ENCODE data around the gene DHCR7. TPM values are rescaled to one million over a fixed set of nuclear protein-coding genes. Genes with fewer than 3 reads are reported as not detected.

DHCR7 gene
- total and polyA plus RNA-seq, 12 donors, result 31.8 to 904 (median 85.3) TPM

DNA sequence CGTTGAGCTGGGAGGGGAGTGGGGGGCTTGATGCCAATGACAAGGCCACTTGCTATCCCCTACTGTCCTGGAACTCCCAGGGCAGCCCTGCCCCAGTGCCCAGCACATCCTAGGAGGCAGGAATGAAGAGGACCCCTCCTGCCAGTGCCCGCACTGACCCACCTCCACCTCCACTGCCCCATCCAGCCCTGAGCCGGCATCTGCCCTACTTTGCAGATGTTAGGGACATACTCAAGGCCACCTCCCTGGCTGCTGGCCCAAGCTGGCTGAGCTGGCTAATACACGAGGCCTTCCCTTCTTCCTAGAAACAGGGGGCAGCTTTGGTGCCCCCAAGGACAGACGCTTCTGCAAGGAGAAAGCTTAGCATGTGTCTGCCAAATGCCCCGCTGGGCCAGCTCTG lies 10.8 kb downstream of the DHCR7 start:
- TF ChIP-seq POLR2A (IDR thresholded peaks at IDR 0.05), result no peak
- TF ChIP-seq, protein P1, sequence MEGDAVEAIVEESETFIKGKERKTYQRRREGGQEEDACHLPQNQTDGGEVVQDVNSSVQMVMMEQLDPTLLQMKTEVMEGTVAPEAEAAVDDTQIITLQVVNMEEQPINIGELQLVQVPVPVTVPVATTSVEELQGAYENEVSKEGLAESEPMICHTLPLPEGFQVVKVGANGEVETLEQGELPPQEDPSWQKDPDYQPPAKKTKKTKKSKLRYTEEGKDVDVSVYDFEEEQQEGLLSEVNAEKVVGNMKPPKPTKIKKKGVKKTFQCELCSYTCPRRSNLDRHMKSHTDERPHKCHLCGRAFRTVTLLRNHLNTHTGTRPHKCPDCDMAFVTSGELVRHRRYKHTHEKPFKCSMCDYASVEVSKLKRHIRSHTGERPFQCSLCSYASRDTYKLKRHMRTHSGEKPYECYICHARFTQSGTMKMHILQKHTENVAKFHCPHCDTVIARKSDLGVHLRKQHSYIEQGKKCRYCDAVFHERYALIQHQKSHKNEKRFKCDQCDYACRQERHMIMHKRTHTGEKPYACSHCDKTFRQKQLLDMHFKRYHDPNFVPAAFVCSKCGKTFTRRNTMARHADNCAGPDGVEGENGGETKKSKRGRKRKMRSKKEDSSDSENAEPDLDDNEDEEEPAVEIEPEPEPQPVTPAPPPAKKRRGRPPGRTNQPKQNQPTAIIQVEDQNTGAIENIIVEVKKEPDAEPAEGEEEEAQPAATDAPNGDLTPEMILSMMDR (IDR thresholded peaks at IDR 0.05), result no peak
- WGBS, 4 donors, result 38 to 77% (median 51%) methylated on average over 2 to 6 of the region's 6 CpGs
- Histone ChIP-seq H3K4me1 (replicated peaks in 1 of 2) (peaks cover 15 to 21% of the 10 kb centered on the region in 2 donors), H3K9me3 (replicated peaks in 1 of 3) (no peaks in the 10 kb centered on the region), H3K4me3 (no peak overlapping the region), H3K27ac (peak overlapping the region in 2 of 5 donors; percentile 18 to 63), H3K36me3 (replicated peaks in 1 of 2) (peaks cover 0 to 39% of the 10 kb centered on the region in 2 donors), H3K27me3 (no peaks in the 10 kb centered on the region)
- DNase-seq, result peak; percentile 54 to 79 (median 72)
- intact Hi-C loops (cut with DNase I), result no loop called here

DNA sequence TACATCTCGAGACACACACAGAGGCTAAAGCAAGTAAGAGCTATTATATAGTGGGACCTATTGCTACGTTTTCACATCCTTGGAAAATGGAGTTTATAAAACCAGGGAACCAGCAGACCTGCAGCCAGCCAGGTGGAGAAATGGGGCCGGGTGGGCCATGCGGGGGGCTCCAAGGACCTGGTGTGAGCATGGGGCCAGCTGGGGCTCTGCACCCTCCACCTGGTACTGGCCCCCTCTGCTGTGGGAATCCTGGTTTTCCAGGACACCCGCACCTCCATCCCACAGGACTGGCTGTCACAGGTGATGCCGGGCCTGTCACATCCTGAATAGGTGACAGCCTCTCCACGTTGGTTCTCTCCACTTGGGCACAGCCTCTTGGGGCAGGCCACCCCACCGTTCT lies 11.3 kb downstream of the DHCR7 start:
- no peak for TF ChIP-seq POLR2A (IDR thresholded peaks at IDR 0.05)
- TF ChIP-seq, protein P1 (IDR thresholded peaks at IDR 0.05), result no peak
- intact Hi-C loops (cut with DNase I), result no loop called here
- DNase-seq, result no peak
- Histone ChIP-seq H3K9me3 (replicated peaks in 1 of 3) (no peaks in the 10 kb centered on the region), H3K4me1 (replicated peaks in 1 of 2) (peaks cover 21% of the 10 kb centered on the region in 2 donors), H3K27ac (peak overlapping the region in 1 of 5 donors; percentile 63), H3K27me3 (no peaks in the 10 kb centered on the region), H3K4me3 (no peak overlapping the region), H3K36me3 (replicated peaks in 1 of 2) (peaks cover 0 to 36% of the 10 kb centered on the region in 2 donors)
- 92 to 95% (median 94%) methylated on average over 4 to 8 of the region's 8 CpGs for WGBS, 4 donors

DNA sequence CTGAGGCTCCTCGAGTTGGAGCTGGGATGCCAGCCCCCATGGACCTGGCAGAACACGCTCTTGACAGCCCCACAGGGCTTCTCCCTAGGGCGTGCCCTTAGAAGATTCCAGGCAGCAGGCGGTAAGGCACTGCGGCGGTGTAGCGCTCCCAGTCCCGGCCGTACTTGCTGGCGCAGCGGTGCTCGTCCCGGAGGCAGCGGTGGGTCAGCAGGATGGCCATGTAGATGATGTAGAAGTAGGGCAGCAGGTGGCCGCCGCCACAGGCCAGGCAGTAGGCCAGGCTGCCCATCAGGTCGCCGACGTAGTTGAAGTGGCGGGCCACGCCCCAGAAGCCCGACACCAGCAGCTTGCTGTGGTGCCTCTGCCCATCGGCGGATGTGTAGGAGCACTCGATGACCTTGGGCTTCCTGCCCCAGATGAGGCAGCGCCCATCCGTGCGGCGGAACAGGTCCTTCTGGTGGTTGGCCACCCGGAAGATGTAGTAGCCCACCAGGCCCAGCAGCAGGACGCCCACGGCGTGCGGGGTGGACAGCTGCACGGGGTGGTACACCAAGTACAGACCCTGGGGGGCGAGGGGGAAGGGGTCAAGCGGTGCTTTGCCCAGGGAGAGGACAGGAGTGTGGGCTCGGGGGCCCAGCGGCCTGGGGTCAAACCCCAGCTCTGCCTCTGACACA lies 12.8 kb downstream of the DHCR7 start:
- TF ChIP-seq, protein P1 (IDR thresholded peaks at IDR 0.05), result no peak
- TF ChIP-seq POLR2A (IDR thresholded peaks at IDR 0.05), result no peak
- peak in 1 of 7 donors; percentile 50 for DNase-seq
- intact Hi-C loops (cut with DNase I), result no loop called here

DNA sequence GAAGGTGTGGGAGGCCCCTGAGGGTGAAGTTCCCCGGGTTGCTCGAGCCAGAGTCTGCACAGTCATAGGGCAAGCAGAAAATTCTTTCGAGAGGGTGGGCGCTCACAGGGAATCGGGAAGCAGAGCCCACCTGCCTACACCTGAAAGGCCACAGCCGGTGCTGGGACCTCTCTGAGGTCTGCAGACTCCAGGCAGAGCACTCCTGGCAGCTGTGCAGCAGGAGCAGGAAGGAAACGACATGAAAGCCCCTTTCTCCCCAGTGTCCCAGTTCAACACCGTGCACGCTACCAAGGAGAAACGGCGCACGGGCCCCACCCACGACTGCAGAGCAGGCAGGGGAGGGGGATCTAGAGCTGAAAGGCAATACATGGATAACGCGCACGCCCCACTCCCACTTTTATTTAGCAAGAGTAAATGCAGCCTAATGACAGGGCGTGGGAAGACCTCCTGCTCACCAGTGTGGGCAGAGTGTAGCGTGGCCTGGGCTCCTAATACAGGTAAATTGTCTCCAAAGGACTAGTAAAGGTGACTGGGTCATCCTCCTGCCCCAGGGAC lies 13.5 kb downstream of the DHCR7 start:
- no peak for DNase-seq
- Histone ChIP-seq H3K27me3 (no peaks in the 10 kb centered on the region), H3K27ac (peak overlapping the region in 1 of 5 donors; percentile 89), H3K9me3 (replicated peaks in 1 of 3) (no peaks in the 10 kb centered on the region), H3K4me3 (no peak overlapping the region), H3K4me1 (replicated peaks in 1 of 2) (peaks cover 21 to 23% of the 10 kb centered on the region in 2 donors), H3K36me3 (replicated peaks in 1 of 2) (peaks cover 0 to 23% of the 10 kb centered on the region in 2 donors)
- TF ChIP-seq, protein P1 (IDR thresholded peaks at IDR 0.05), result no peak
- TF ChIP-seq POLR2A (IDR thresholded peaks at IDR 0.05), result no peak
- WGBS, 4 donors, result 80 to 89% (median 85%) methylated on average over 13 to 18 of the region's 18 CpGs
- intact Hi-C loops (cut with DNase I), result no loop called here

More for the DNA sequence above, 12.8 kb downstream of the DHCR7 start:
- no peaks in the 10 kb centered on the region for H3K27me3 ChIP-seq
- no peaks in the 10 kb centered on the region for H3K9me3 ChIP-seq (replicated peaks in 1 of 3)
- no peak overlapping the region for H3K4me3 ChIP-seq
- no peak overlapping the region for H3K27ac ChIP-seq
- WGBS, 4 donors, result 91 to 95% (median 91%) methylated on average over 14 to 39 of the region's 39 CpGs
- peaks cover 0 to 23% of the 10 kb centered on the region in 2 donors for H3K36me3 ChIP-seq (replicated peaks in 1 of 2)
- H3K4me1 ChIP-seq (replicated peaks in 1 of 2), result peaks cover 21 to 23% of the 10 kb centered on the region in 2 donors
